Testis (tissue), 2 donors: Measurements from ENCODE around the gene OSBPL9.

Source experiments
- POLR2A ChIP-seq: fragments of 450-650 bp; IDR thresholded peaks from one replicate; pipeline ENCODE4 v1.6.1; 2017; ENCODE audit warnings: antibody characterized with exemption, mild to moderate bottlenecking, moderate library complexity
- TF ChIP-seq, protein P1 (sequence below), 3 experiments: fragments of 450-650 bp in 2 of 3; fragments of 200-600 bp in 1 of 3; sonication (generic) in 1 of 3; IDR thresholded peaks; one replicate each; pipeline ENCODE4 v1.5.1; 2016 to 2019; ENCODE audit warnings: antibody characterized with exemption in 3 of 3, mild to moderate bottlenecking in 2 of 3, moderate library complexity in 1 of 3

DNA sequence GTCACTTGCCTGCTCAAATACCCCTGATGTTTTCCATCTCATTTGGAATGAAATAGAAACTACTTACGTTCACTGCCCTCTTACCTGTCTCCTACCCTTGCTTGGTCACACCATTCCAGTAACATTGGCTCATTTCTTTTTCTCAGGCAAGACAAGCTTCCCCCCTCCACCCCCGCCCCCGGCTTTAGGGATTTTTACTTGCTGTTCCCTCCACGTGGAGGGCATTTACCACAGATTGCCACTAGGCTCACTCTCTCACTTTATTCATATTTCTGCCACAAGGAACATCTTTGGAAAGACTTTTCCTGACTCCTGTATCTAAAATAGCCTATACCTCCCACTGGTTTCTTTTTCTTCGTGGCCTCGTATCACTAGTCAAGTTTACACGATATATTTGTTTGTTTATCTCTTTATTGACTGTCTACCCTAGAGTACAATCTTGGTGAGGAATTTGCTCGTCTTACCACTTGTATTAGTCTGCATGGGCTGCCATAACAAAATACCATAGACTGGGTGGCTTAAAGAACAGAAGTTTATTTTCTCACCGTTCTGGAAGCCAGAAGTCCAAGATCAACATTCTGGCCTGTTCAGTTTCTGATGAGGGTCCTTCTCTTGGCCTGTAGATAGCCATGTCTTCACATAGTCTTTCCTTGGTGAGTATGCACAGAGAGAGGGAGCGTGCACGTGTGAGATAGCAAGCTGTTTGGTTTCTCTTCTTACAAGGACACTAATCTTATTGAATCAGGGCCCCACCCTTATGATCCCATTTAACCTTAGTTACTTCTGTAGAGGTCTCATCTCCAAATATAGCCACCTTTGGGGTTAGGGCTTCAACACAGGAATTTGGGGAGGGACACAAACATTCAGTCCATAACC lies 135.4 kb downstream of the OSBPL9 start:
- no peak for TF ChIP-seq POLR2A
- TF ChIP-seq, protein P1, sequence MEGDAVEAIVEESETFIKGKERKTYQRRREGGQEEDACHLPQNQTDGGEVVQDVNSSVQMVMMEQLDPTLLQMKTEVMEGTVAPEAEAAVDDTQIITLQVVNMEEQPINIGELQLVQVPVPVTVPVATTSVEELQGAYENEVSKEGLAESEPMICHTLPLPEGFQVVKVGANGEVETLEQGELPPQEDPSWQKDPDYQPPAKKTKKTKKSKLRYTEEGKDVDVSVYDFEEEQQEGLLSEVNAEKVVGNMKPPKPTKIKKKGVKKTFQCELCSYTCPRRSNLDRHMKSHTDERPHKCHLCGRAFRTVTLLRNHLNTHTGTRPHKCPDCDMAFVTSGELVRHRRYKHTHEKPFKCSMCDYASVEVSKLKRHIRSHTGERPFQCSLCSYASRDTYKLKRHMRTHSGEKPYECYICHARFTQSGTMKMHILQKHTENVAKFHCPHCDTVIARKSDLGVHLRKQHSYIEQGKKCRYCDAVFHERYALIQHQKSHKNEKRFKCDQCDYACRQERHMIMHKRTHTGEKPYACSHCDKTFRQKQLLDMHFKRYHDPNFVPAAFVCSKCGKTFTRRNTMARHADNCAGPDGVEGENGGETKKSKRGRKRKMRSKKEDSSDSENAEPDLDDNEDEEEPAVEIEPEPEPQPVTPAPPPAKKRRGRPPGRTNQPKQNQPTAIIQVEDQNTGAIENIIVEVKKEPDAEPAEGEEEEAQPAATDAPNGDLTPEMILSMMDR (IDR thresholded peaks at IDR 0.05), result no peak
